Liver (tissue), 9 donors: ENCODE measurements around the gene MAPK8. TPM values are rescaled to one million over a fixed set of nuclear protein-coding genes. Genes with fewer than 3 reads are reported as not detected.

Experiments
- DNase-seq: peaks from one replicate; pipeline ENCODE4 v3.0.0-alpha.2; 2017; ENCODE audit warnings: low spot score
- H3K27ac ChIP-seq, 2 donors: one replicate each; pipeline ENCODE4 v1.7.0; 2013; ENCODE audit warnings: inconsistent platforms in 2 of 2, low read length in 2 of 2, control low read depth in 1 of 2, low read depth in 1 of 2, mild to moderate bottlenecking in 1 of 2
- H3K27me3 ChIP-seq, 4 donors: one replicate each; pipeline versions ENCODE4 v1.6.1 to v1.7.0; 2013; ENCODE audit warnings: low read length in 3 of 4, inconsistent platforms in 1 of 4, mild to moderate bottlenecking in 1 of 4, moderate library complexity in 1 of 4; ENCODE audit not compliant: control insufficient read depth in 4 of 4, insufficient read depth in 4 of 4
- H3K36me3 ChIP-seq, 4 donors: one replicate each; pipeline versions ENCODE4 v1.6.1 to v1.7.0; 2013; ENCODE audit warnings: low read length in 3 of 4, mild to moderate bottlenecking in 3 of 4, low read depth in 1 of 4, moderate library complexity in 1 of 4; ENCODE audit not compliant: control insufficient read depth in 4 of 4, insufficient read depth in 3 of 4
- H3K4me1 ChIP-seq, 4 donors: one replicate each; pipeline versions ENCODE4 v1.6.1 to v1.7.0; 2013; ENCODE audit warnings: low read length in 3 of 4, mild to moderate bottlenecking in 3 of 4, moderate library complexity in 1 of 4; ENCODE audit not compliant: control insufficient read depth in 4 of 4, insufficient read depth in 4 of 4
- H3K4me3 ChIP-seq, 3 donors: one replicate each; pipeline versions ENCODE4 v1.6.1 to v1.7.0; 2013; ENCODE audit warnings: low read length in 3 of 3, control low read depth in 1 of 3, low read depth in 1 of 3, mild to moderate bottlenecking in 1 of 3
- H3K9ac ChIP-seq, 2 donors: one replicate each; pipeline ENCODE4 v1.7.0; 2013; ENCODE audit warnings: low read length in 2 of 2, mild to moderate bottlenecking in 2 of 2, moderate library complexity in 2 of 2, control low read depth in 1 of 2, low read depth in 1 of 2
- H3K9me3 ChIP-seq, 4 donors: one replicate each; pipeline versions ENCODE4 v1.6.1 to v1.7.0; 2013; ENCODE audit warnings: low read length in 3 of 4; ENCODE audit not compliant: control insufficient read depth in 4 of 4
- EGR1 ChIP-seq, 2 donors: IDR thresholded peaks; 2 replicates each; pipeline ENCODE4 v1.6.1; 2016 to 2018; ENCODE audit warnings: antibody characterized with exemption in 2 of 2, low read depth in 2 of 2
- FOXA1 ChIP-seq: IDR thresholded peaks from 2 replicates; pipeline ENCODE4 v1.6.1; 2016; ENCODE audit warnings: antibody characterized with exemption
- FOXA2 ChIP-seq: IDR thresholded peaks from 2 replicates; pipeline ENCODE4 v1.6.1; 2016; ENCODE audit warnings: antibody characterized with exemption
- GABPA ChIP-seq, 2 donors: IDR thresholded peaks in 1 of 2; conservative IDR thresholded peaks in 1 of 2; 2 replicates each; pipeline ENCODE4 v1.6.1; 2016; ENCODE audit warnings: antibody characterized with exemption in 2 of 2, mild to moderate bottlenecking in 1 of 2, moderate library complexity in 1 of 2
- HNF4A ChIP-seq, 2 donors: conservative IDR thresholded peaks; 2 replicates each; pipeline ENCODE4 v1.6.1; 2016; ENCODE audit warnings: antibody characterized with exemption in 2 of 2, mild to moderate bottlenecking in 2 of 2
- JUND ChIP-seq, 2 donors: IDR thresholded peaks; 2 replicates each; pipeline ENCODE4 v1.6.1; 2016; ENCODE audit warnings: antibody characterized with exemption in 2 of 2
- NR2F2 ChIP-seq: IDR thresholded peaks from 2 replicates; pipeline ENCODE4 v1.6.1; 2016; ENCODE audit warnings: antibody characterized with exemption
- RAD21 ChIP-seq, 2 donors: IDR thresholded peaks; 2 replicates each; pipeline ENCODE4 v1.6.1; 2016; ENCODE audit warnings: antibody characterized with exemption in 2 of 2, mild to moderate bottlenecking in 2 of 2
- RXRA ChIP-seq, 2 donors: IDR thresholded peaks; 2 replicates each; pipeline ENCODE4 v1.6.1; 2017 to 2018; ENCODE audit warnings: antibody characterized with exemption in 2 of 2, mild to moderate bottlenecking in 1 of 2
- SP1 ChIP-seq: IDR thresholded peaks from 2 replicates; pipeline ENCODE4 v1.6.1; 2018; ENCODE audit warnings: antibody characterized with exemption, mild to moderate bottlenecking
- TAF1 ChIP-seq: conservative IDR thresholded peaks from 2 replicates; pipeline ENCODE4 v1.6.1; 2016; ENCODE audit warnings: antibody characterized with exemption, mild to moderate bottlenecking
- YY1 ChIP-seq: IDR thresholded peaks from 2 replicates; pipeline ENCODE4 v1.6.1; 2016; ENCODE audit warnings: antibody characterized with exemption, mild to moderate bottlenecking
- WGBS: extraction: QIAGEN DNeasy Blood & Tissue Kit; methylation state at CpG from one replicate; pipeline ENCODE4 v1.1.7; 2013; 5-methylcytosine and 5-hydroxymethylcytosine counted together
- polyA plus RNA-seq, 2 donors: library from polyadenylated mRNA; stranded (reverse) in 1 of 2; unstranded in 1 of 2; fragments of 200-250 nt in 1 of 2; fragments of >200 nt in 1 of 2; fragmentation: Nextera tagmentation in 1 of 2; extraction: Ambion mirVana in 1 of 2; gene quantifications; one replicate each; pipeline versions ENCODE4 v1.2.1 to v1.2.3, GENCODE V29; 2013 to 2015
- total RNA-seq, 2 donors: library from RNA; depleted of rRNA; stranded (reverse); fragments of >200 nt; gene quantifications; one replicate each; pipeline ENCODE4 v1.2.3, GENCODE V29; 2014
- TF ChIP-seq, protein P1 (sequence below): IDR thresholded peaks from 2 replicates; pipeline ENCODE4 v1.6.1; 2016; ENCODE audit warnings: antibody characterized with exemption, mild to moderate bottlenecking
- TF ChIP-seq, protein P2 (sequence below): IDR thresholded peaks from 2 replicates; pipeline ENCODE4 v1.6.1; 2016; ENCODE audit warnings: antibody characterized with exemption
- TF ChIP-seq, protein P3 (sequence below): IDR thresholded peaks from 2 replicates; pipeline ENCODE4 v1.6.1; 2016; ENCODE audit warnings: antibody characterized with exemption
- donor health status: healthy.
- donor health status: healthy.
- donor health status: healthy.
- donor health status: healthy.
- donor health status: healthy.

MAPK8 gene
- total and polyA plus RNA-seq, 4 donors = 14.9 to 51.6 (median 24.8) TPM

DNA sequence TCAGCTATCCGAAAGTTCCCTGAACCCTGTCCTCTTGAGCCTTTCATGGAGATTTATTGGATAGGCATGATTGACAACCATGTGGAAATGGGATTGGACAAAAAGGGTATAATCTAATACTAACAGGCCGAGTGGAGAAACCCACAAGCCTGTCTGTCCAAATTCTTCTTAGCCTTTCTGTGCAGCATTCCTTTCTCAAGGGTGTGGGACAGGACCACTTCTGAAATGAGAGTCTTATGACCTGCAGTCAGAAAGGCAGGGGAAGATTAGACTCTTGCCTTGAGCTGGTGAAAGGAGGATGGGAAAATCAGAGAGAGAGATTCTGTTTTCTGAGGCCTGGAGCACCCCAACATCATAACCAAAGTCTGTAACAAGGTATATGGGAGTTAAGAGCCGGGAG lies 85.5 kb downstream of the MAPK8 start (continued):
- TF ChIP-seq, protein P1, sequence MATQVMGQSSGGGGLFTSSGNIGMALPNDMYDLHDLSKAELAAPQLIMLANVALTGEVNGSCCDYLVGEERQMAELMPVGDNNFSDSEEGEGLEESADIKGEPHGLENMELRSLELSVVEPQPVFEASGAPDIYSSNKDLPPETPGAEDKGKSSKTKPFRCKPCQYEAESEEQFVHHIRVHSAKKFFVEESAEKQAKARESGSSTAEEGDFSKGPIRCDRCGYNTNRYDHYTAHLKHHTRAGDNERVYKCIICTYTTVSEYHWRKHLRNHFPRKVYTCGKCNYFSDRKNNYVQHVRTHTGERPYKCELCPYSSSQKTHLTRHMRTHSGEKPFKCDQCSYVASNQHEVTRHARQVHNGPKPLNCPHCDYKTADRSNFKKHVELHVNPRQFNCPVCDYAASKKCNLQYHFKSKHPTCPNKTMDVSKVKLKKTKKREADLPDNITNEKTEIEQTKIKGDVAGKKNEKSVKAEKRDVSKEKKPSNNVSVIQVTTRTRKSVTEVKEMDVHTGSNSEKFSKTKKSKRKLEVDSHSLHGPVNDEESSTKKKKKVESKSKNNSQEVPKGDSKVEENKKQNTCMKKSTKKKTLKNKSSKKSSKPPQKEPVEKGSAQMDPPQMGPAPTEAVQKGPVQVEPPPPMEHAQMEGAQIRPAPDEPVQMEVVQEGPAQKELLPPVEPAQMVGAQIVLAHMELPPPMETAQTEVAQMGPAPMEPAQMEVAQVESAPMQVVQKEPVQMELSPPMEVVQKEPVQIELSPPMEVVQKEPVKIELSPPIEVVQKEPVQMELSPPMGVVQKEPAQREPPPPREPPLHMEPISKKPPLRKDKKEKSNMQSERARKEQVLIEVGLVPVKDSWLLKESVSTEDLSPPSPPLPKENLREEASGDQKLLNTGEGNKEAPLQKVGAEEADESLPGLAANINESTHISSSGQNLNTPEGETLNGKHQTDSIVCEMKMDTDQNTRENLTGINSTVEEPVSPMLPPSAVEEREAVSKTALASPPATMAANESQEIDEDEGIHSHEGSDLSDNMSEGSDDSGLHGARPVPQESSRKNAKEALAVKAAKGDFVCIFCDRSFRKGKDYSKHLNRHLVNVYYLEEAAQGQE = no peak
- TF ChIP-seq RXRA (IDR thresholded peaks at IDR 0.05) (no peak), FOXA1 (no peak), RAD21 (IDR thresholded peaks at IDR 0.05) (no peak)

DNA sequence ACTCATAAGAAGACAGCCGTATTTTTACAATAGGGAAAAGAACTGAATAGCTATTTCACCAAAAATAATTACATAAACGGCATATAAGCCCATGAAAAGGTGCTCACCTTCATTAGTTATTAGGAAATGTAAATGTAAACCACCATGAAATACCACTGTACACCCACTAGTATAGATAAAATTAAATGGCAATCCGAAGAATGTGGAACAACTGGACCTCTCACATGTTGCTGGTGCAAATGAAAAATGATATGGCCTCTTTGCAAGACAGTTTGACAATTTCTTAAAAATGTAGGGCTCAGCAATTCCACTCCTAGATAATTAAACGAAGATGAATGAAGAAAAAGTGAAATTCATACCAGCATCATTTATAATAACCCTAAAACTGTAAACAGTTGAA lies 91.8 kb downstream of the MAPK8 start:
- no peaks in the 10 kb centered on the region for H3K4me1 ChIP-seq
- H3K27me3 ChIP-seq = no peaks in the 10 kb centered on the region
- no peaks in the 10 kb centered on the region for H3K36me3 ChIP-seq
- TF ChIP-seq, protein P1 = no peak
- TF ChIP-seq FOXA2 (no peak), FOXA1 (no peak), RAD21 (IDR thresholded peaks at IDR 0.05) (no peak), TAF1 (no peak), YY1 (no peak), EGR1 (IDR thresholded peaks at IDR 0.05; ENCODE audit: low read depth in 2 of 2) (no peak), SP1 (no peak), GABPA (IDR thresholded peaks at IDR 0.05 in 1 of 2, conservative IDR thresholded peaks at IDR 0.05 in 1 of 2) (no peak), JUND (IDR thresholded peaks at IDR 0.05) (no peak), RXRA (IDR thresholded peaks at IDR 0.05) (no peak), NR2F2 (no peak), HNF4A (conservative IDR thresholded peaks at IDR 0.05) (no peak)
- TF ChIP-seq, protein P2, sequence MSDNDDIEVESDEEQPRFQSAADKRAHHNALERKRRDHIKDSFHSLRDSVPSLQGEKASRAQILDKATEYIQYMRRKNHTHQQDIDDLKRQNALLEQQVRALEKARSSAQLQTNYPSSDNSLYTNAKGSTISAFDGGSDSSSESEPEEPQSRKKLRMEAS = no peak
- TF ChIP-seq, protein P3, sequence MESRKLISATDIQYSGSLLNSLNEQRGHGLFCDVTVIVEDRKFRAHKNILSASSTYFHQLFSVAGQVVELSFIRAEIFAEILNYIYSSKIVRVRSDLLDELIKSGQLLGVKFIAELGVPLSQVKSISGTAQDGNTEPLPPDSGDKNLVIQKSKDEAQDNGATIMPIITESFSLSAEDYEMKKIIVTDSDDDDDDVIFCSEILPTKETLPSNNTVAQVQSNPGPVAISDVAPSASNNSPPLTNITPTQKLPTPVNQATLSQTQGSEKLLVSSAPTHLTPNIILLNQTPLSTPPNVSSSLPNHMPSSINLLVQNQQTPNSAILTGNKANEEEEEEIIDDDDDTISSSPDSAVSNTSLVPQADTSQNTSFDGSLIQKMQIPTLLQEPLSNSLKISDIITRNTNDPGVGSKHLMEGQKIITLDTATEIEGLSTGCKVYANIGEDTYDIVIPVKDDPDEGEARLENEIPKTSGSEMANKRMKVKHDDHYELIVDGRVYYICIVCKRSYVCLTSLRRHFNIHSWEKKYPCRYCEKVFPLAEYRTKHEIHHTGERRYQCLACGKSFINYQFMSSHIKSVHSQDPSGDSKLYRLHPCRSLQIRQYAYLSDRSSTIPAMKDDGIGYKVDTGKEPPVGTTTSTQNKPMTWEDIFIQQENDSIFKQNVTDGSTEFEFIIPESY = no peak
- H3K9ac ChIP-seq = no peak overlapping the region
- WGBS = 96% methylated on average over 4 of the region's 4 CpGs
- H3K4me3 ChIP-seq = no peak overlapping the region
- DNase-seq = no peak
- no peaks in the 10 kb centered on the region for H3K9me3 ChIP-seq
- no peak overlapping the region for H3K27ac ChIP-seq
